Measurements from ENCODE around the gene PHLDA2.
A peak's percentile ranks its signal among the peaks of the same experiment; 100 is the strongest.

The PHLDA2 gene

GRCh38 chr11:2919188-2919587 lies 10.0 kb downstream of the PHLDA2 start:
- Histone ChIP-seq H3K4me3 (ENCODE audit: low read length) (no peak overlapping the region), H3K36me3 (ENCODE audit: control insufficient read depth, insufficient read depth, low read length, severe bottlenecking) (no peaks in the 10 kb centered on the region), H3K9ac (ENCODE audit: low read length) (no peak overlapping the region), H3K4me1 (ENCODE audit: control insufficient read depth, insufficient read depth, low read length) (no peaks in the 10 kb centered on the region), H3K27me3 (replicated peaks; ENCODE audit: control insufficient read depth, insufficient read depth, low read length) (no peaks in the 10 kb centered on the region), H3K9me3 (ENCODE audit: control insufficient read depth, low read length) (no peaks in the 10 kb centered on the region)
- DNase-seq (ENCODE audit: low read depth) = no peak

GRCh38 chr11:2917842-2918490 lies 11.3 kb downstream of the PHLDA2 start:
- Histone ChIP-seq H3K27me3 (replicated peaks; ENCODE audit: control insufficient read depth, insufficient read depth, low read length) (no peaks in the 10 kb centered on the region), H3K4me1 (ENCODE audit: control insufficient read depth, insufficient read depth, low read length) (peaks cover 4% of the 10 kb centered on the region), H3K9me3 (ENCODE audit: control insufficient read depth, low read length) (no peaks in the 10 kb centered on the region), H3K4me3 (ENCODE audit: low read length) (no peak overlapping the region), H3K9ac (ENCODE audit: low read length) (no peak overlapping the region), H3K36me3 (ENCODE audit: control insufficient read depth, insufficient read depth, low read length, severe bottlenecking) (no peaks in the 10 kb centered on the region)
- no peak for DNase-seq (ENCODE audit: low read depth)

- H3K27me3 ChIP-seq (replicated peaks; ENCODE audit: control insufficient read depth, insufficient read depth, low read length) = no peaks in the 10 kb centered on the region
- H3K4me3 ChIP-seq (ENCODE audit: low read length) = no peak overlapping the region
- no peak overlapping the region for H3K9ac ChIP-seq (ENCODE audit: low read length)
- DNase-seq (ENCODE audit: low read depth) = no peak
- no peaks in the 10 kb centered on the region for H3K9me3 ChIP-seq (ENCODE audit: control insufficient read depth, low read length)
- no peaks in the 10 kb centered on the region for H3K36me3 ChIP-seq (ENCODE audit: control insufficient read depth, insufficient read depth, low read length, severe bottlenecking)
- peaks cover 10% of the 10 kb centered on the region for H3K4me1 ChIP-seq (ENCODE audit: control insufficient read depth, insufficient read depth, low read length)
Observed at GRCh38 chr11:2916892-2917645, 12.2 kb downstream of the PHLDA2 start.

- Histone ChIP-seq H3K9ac (ENCODE audit: low read length) (no peak overlapping the region), H3K27me3 (replicated peaks; ENCODE audit: control insufficient read depth, insufficient read depth, low read length) (no peaks in the 10 kb centered on the region), H3K36me3 (ENCODE audit: control insufficient read depth, insufficient read depth, low read length, severe bottlenecking) (no peaks in the 10 kb centered on the region), H3K4me1 (ENCODE audit: control insufficient read depth, insufficient read depth, low read length) (peaks cover 10% of the 10 kb centered on the region), H3K9me3 (ENCODE audit: control insufficient read depth, low read length) (no peaks in the 10 kb centered on the region), H3K4me3 (ENCODE audit: low read length) (no peak overlapping the region)
- DNase-seq (ENCODE audit: low read depth) = no peak
Observed at GRCh38 chr11:2916114-2916891, 12.9 kb downstream of the PHLDA2 start.

- DNase-seq (ENCODE audit: low read depth) = no peak
- no peaks in the 10 kb centered on the region for H3K36me3 ChIP-seq (ENCODE audit: control insufficient read depth, insufficient read depth, low read length, severe bottlenecking)
- H3K4me1 ChIP-seq (ENCODE audit: control insufficient read depth, insufficient read depth, low read length) = peaks cover 10% of the 10 kb centered on the region
- no peaks in the 10 kb centered on the region for H3K27me3 ChIP-seq (replicated peaks; ENCODE audit: control insufficient read depth, insufficient read depth, low read length)
- H3K4me3 ChIP-seq (ENCODE audit: low read length) = no peak overlapping the region
- no peak overlapping the region for H3K9ac ChIP-seq (ENCODE audit: low read length)
- no peaks in the 10 kb centered on the region for H3K9me3 ChIP-seq (ENCODE audit: control insufficient read depth, low read length)
Observed at GRCh38 chr11:2915473-2915872, 13.7 kb downstream of the PHLDA2 start.

GRCh38 chr11:2914455-2915195 lies 14.6 kb downstream of the PHLDA2 start:
- no peaks in the 10 kb centered on the region for H3K36me3 ChIP-seq (ENCODE audit: control insufficient read depth, insufficient read depth, low read length, severe bottlenecking)
- H3K27me3 ChIP-seq (replicated peaks; ENCODE audit: control insufficient read depth, insufficient read depth, low read length) = no peaks in the 10 kb centered on the region
- H3K4me1 ChIP-seq (ENCODE audit: control insufficient read depth, insufficient read depth, low read length) = peaks cover 10% of the 10 kb centered on the region
- DNase-seq (ENCODE audit: low read depth) = no peak
- no peaks in the 10 kb centered on the region for H3K9me3 ChIP-seq (ENCODE audit: control insufficient read depth, low read length)
- H3K4me3 ChIP-seq (ENCODE audit: low read length) = no peak overlapping the region
- no peak overlapping the region for H3K9ac ChIP-seq (ENCODE audit: low read length)

- Histone ChIP-seq H3K36me3 (ENCODE audit: control insufficient read depth, insufficient read depth, low read length, severe bottlenecking) (no peaks in the 10 kb centered on the region), H3K4me3 (ENCODE audit: low read length) (no peak overlapping the region), H3K9me3 (ENCODE audit: control insufficient read depth, low read length) (no peaks in the 10 kb centered on the region), H3K9ac (ENCODE audit: low read length) (no peak overlapping the region), H3K27me3 (replicated peaks; ENCODE audit: control insufficient read depth, insufficient read depth, low read length) (no peaks in the 10 kb centered on the region), H3K4me1 (ENCODE audit: control insufficient read depth, insufficient read depth, low read length) (peaks cover 10% of the 10 kb centered on the region)
- DNase-seq (ENCODE audit: low read depth) = no peak
Observed at GRCh38 chr11:2913776-2914175, 15.4 kb downstream of the PHLDA2 start.

- H3K9me3 ChIP-seq (ENCODE audit: control insufficient read depth, low read length) = no peaks in the 10 kb centered on the region
- no peaks in the 10 kb centered on the region for H3K36me3 ChIP-seq (ENCODE audit: control insufficient read depth, insufficient read depth, low read length, severe bottlenecking)
- H3K4me3 ChIP-seq (ENCODE audit: low read length) = no peak overlapping the region
- H3K27me3 ChIP-seq (replicated peaks; ENCODE audit: control insufficient read depth, insufficient read depth, low read length) = no peaks in the 10 kb centered on the region
- DNase-seq (ENCODE audit: low read depth) = peak; percentile 24
- H3K4me1 ChIP-seq (ENCODE audit: control insufficient read depth, insufficient read depth, low read length) = peaks cover 10% of the 10 kb centered on the region
- H3K9ac ChIP-seq (ENCODE audit: low read length) = no peak overlapping the region
Observed at GRCh38 chr11:2913019-2913431, 16.2 kb downstream of the PHLDA2 start.

- no peaks in the 10 kb centered on the region for H3K36me3 ChIP-seq (ENCODE audit: control insufficient read depth, insufficient read depth, low read length, severe bottlenecking)
- H3K4me3 ChIP-seq (ENCODE audit: low read length) = no peak overlapping the region
- DNase-seq (ENCODE audit: low read depth) = peak; percentile 64
- H3K9me3 ChIP-seq (ENCODE audit: control insufficient read depth, low read length) = no peaks in the 10 kb centered on the region
- no peaks in the 10 kb centered on the region for H3K27me3 ChIP-seq (replicated peaks; ENCODE audit: control insufficient read depth, insufficient read depth, low read length)
- no peak overlapping the region for H3K9ac ChIP-seq (ENCODE audit: low read length)
- H3K4me1 ChIP-seq (ENCODE audit: control insufficient read depth, insufficient read depth, low read length) = peaks cover 10% of the 10 kb centered on the region
Observed at GRCh38 chr11:2912498-2912897, 16.7 kb downstream of the PHLDA2 start.

GRCh38 chr11:2911785-2912391 lies 17.3 kb downstream of the PHLDA2 start:
- H3K4me3 ChIP-seq (ENCODE audit: low read length) = no peak overlapping the region

More at GRCh38 chr11:2911785-2912391, 17.3 kb downstream of the PHLDA2 start:
- no peaks in the 10 kb centered on the region for H3K9me3 ChIP-seq (ENCODE audit: control insufficient read depth, low read length)
- no peaks in the 10 kb centered on the region for H3K36me3 ChIP-seq (ENCODE audit: control insufficient read depth, insufficient read depth, low read length, severe bottlenecking)
- no peak overlapping the region for H3K9ac ChIP-seq (ENCODE audit: low read length)
- no peaks in the 10 kb centered on the region for H3K27me3 ChIP-seq (replicated peaks; ENCODE audit: control insufficient read depth, insufficient read depth, low read length)
- H3K4me1 ChIP-seq (ENCODE audit: control insufficient read depth, insufficient read depth, low read length) = peaks cover 10% of the 10 kb centered on the region
- no peak for DNase-seq (ENCODE audit: low read depth)

Measured in adipocyte (in vitro differentiated cells).